ENCODE measurements around the gene BRINP2.

- TF ChIP-seq, protein P1, sequence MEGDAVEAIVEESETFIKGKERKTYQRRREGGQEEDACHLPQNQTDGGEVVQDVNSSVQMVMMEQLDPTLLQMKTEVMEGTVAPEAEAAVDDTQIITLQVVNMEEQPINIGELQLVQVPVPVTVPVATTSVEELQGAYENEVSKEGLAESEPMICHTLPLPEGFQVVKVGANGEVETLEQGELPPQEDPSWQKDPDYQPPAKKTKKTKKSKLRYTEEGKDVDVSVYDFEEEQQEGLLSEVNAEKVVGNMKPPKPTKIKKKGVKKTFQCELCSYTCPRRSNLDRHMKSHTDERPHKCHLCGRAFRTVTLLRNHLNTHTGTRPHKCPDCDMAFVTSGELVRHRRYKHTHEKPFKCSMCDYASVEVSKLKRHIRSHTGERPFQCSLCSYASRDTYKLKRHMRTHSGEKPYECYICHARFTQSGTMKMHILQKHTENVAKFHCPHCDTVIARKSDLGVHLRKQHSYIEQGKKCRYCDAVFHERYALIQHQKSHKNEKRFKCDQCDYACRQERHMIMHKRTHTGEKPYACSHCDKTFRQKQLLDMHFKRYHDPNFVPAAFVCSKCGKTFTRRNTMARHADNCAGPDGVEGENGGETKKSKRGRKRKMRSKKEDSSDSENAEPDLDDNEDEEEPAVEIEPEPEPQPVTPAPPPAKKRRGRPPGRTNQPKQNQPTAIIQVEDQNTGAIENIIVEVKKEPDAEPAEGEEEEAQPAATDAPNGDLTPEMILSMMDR (IDR thresholded peaks at IDR 0.05), result no peak
- TF ChIP-seq POLR2A (IDR thresholded peaks at IDR 0.05; ENCODE audit: low read depth), result no peak
Measured at GRCh38 chr1:177131723-177132122, 39.0 kb upstream of the BRINP2 start.
